PC-3 (cell line): ENCODE results near the gene IGFBP2. TPM values are rescaled to one million over a fixed set of nuclear protein-coding genes. Genes with fewer than 3 reads are reported as not detected.

Source experiments
- ATAC-seq: fragments of 200-7000 bp; cut with Tn5 transposase; 2 replicates; pipeline ENCODE4 v1.9.1; 2020; ENCODE audit warnings: mild to moderate bottlenecking, moderate library complexity
- BruUV-seq: library from RNA; stranded (reverse); fragments of 400-500 nt; replicated peaks from 2 replicates; lab custom pipeline; 2021; lab: Mats Ljungman, UMichigan
- CTCF ChIA-PET: fragments of 300-600 bp; sonication (Branson Sonifier 250); formaldehyde crosslinking; loops from one replicate; lab custom pipeline; 2022; ENCODE audit warnings: antibody characterized with exemption; lab: Charles Lee
- POLR2A ChIA-PET: fragments of 300-600 bp; sonication (Branson Sonifier 250); formaldehyde crosslinking; loops from one replicate; lab custom pipeline; 2022; ENCODE audit warnings: antibody characterized with exemption; ENCODE audit not compliant: unreplicated experiment; lab: Charles Lee
- DNase-seq: peaks from one replicate; pipeline ENCODE4 v3.0.0-alpha.2; 2015
- H2AFZ ChIP-seq: fragments of 300-600 bp; sonication (generic); 2 replicates; pipeline ENCODE4 v1.6.0; 2016; ENCODE audit warnings: antibody characterized with exemption, low read length
- H3F3A ChIP-seq: fragments of 300-600 bp; sonication (generic); one replicate; pipeline ENCODE4 v1.6.0; 2017; ENCODE audit warnings: antibody characterized with exemption, low read length, control low read depth, mild to moderate bottlenecking; ENCODE audit not compliant: unreplicated experiment
- H3K27ac ChIP-seq: fragments of 300-600 bp; sonication (generic); 2 replicates; pipeline ENCODE4 v1.5.1; 2016; ENCODE audit warnings: mild to moderate bottlenecking, low read length
- H3K27me3 ChIP-seq: fragments of 300-600 bp; sonication (generic); 2 replicates; pipeline ENCODE4 v1.6.1; 2016; ENCODE audit warnings: low read length, mixed read lengths
- H3K36me3 ChIP-seq: fragments of 300-600 bp; sonication (generic); 2 replicates; pipeline ENCODE4 v1.6.1; 2016; ENCODE audit warnings: low read depth, mixed run types, low read length, mixed read lengths
- H3K4me1 ChIP-seq: fragments of 300-600 bp; sonication (generic); 2 replicates; pipeline ENCODE4 v1.5.1; 2016; ENCODE audit warnings: low read length; ENCODE audit not compliant: insufficient read depth
- H3K4me2 ChIP-seq: fragments of 300-600 bp; sonication (generic); 2 replicates; pipeline ENCODE4 v1.6.0; 2016; ENCODE audit warnings: low read length
- H3K4me3 ChIP-seq: fragments of 300-600 bp; sonication (generic); 2 replicates; pipeline ENCODE4 v1.5.1; 2016; ENCODE audit warnings: mild to moderate bottlenecking, low read length, mixed read lengths
- H3K79me2 ChIP-seq: fragments of 300-600 bp; sonication (generic); 2 replicates; pipeline ENCODE4 v1.6.1; 2017; ENCODE audit warnings: low read length, mixed read lengths
- H3K9ac ChIP-seq: fragments of 300-600 bp; sonication (generic); 2 replicates; pipeline ENCODE4 v1.6.0; 2016; ENCODE audit warnings: mild to moderate bottlenecking, low read length
- H3K9me2 ChIP-seq: fragments of 300-600 bp; sonication (generic); replicated peaks from 2 replicates; pipeline ENCODE4 v1.6.1; 2016; ENCODE audit warnings: mixed run types, low read length, mixed read lengths
- H3K9me3 ChIP-seq: fragments of 300-600 bp; sonication (generic); 2 replicates; pipeline ENCODE4 v1.6.1; 2016; ENCODE audit warnings: low read length, mixed read lengths
- H4K20me1 ChIP-seq: fragments of 300-600 bp; sonication (generic); 2 replicates; pipeline ENCODE4 v1.6.1; 2016; ENCODE audit warnings: low read length, mixed read lengths
- EZH2 ChIP-seq: fragments of 300-600 bp; sonication (generic); IDR thresholded peaks from one replicate; pipeline ENCODE4 v1.6.1; 2017; ENCODE audit warnings: antibody characterized with exemption, mild to moderate bottlenecking, low read length; ENCODE audit not compliant: unreplicated experiment
- EZH2phosphoT487 ChIP-seq: fragments of 300-600 bp; sonication (generic); IDR thresholded peaks from 2 replicates; pipeline ENCODE4 v1.6.1; 2018; ENCODE audit warnings: mild to moderate bottlenecking, antibody characterized with exemption, low read length, borderline replicate concordance
- intact Hi-C: fragments of 100-400 bp; cut with micrococcal nuclease; formaldehyde crosslinking; loops from 2 replicates; pipeline ENCODE4 v1.9.0; 2023
- total RNA-seq: library from RNA; depleted of rRNA; stranded (reverse); fragments of >200 nt; gene quantifications from 2 replicates; pipeline ENCODE4 v1.2.3, GENCODE V29; 2014
- TF ChIP-seq, protein P1 (sequence below): fragments of 300-600 bp; sonication (generic); conservative IDR thresholded peaks from 2 replicates; pipeline ENCODE4 v1.5.1; 2017; ENCODE audit warnings: antibody characterized with exemption, low read depth, mild to moderate bottlenecking, low read length

Gene IGFBP2
- total RNA-seq, 1 experiment from 2014 or later: 174 TPM

DNA sequence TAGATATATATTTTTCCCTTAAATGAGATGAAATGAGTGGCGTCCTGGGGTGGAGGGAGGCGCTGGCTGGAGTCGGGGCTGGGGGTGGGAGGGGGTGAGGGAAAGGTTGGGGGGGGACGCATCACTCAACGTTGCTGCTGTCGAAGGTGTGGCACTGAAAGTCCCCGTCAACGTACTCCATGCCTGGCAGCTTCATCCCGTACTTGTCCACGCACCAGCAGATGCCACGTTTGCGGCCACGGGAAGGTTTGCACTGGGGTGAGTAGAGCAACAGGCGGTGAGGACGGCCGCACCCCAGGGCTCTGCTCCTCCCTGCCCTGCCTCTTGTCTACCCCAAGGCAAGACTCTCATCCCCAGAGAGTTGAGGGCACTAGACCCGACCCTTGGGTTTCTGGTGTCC, 43.4 kb downstream of the IGFBP2 start:
- POLR2A ChIA-PET: no interaction called here
- CTCF ChIA-PET: no interaction called here

DNA sequence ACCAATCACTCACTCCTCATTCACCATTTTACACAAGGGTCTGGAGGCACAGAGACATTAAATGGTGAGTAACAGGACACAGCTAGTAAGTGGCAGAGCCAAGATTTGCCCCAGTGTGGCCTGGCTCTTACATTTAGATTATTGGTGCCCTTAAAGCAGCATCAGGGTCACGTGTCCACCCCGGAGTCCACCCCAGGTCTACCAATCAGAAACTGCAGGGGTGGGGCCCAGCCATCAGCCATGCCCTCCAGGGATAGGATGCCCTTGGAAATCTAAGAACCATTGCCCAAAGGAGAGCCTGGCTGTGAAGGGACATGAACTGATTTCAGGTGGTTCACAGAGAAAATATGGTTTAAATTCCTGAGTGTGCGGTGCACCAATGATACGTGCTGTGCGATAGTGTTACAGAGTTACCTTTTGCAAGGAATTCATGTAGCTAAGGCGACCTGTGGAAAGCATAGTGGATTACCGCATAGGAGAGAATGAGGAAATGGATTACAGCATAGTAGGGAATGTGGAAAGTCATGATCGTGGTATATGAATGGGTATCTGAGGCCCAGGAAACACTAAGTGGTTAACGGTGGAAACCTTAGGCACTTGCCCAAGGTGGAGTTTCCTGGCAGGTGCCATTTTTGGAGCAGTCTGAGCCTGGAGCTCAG, 44.3 kb downstream of the IGFBP2 start:
- TF ChIP-seq EZH2 (no peak), EZH2phosphoT487 (no peak)
- TF ChIP-seq, protein P1, sequence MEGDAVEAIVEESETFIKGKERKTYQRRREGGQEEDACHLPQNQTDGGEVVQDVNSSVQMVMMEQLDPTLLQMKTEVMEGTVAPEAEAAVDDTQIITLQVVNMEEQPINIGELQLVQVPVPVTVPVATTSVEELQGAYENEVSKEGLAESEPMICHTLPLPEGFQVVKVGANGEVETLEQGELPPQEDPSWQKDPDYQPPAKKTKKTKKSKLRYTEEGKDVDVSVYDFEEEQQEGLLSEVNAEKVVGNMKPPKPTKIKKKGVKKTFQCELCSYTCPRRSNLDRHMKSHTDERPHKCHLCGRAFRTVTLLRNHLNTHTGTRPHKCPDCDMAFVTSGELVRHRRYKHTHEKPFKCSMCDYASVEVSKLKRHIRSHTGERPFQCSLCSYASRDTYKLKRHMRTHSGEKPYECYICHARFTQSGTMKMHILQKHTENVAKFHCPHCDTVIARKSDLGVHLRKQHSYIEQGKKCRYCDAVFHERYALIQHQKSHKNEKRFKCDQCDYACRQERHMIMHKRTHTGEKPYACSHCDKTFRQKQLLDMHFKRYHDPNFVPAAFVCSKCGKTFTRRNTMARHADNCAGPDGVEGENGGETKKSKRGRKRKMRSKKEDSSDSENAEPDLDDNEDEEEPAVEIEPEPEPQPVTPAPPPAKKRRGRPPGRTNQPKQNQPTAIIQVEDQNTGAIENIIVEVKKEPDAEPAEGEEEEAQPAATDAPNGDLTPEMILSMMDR: no peak
- Histone ChIP-seq H4K20me1 (no peaks in the 10 kb centered on the region), H3K9me2 (no peaks in the 10 kb centered on the region), H3K36me3 (no peaks in the 10 kb centered on the region), H3K4me2 (no peak overlapping the region), H3K27me3 (no peaks in the 10 kb centered on the region), H3K4me1 (peaks cover 5% of the 10 kb centered on the region; the same call in 1 of the 2 replicates), H3K79me2 (no peaks in the 10 kb centered on the region), H2AFZ (no peak overlapping the region), H3K27ac (no peak overlapping the region), H3F3A (no peaks in the 10 kb centered on the region), H3K9me3 (no peaks in the 10 kb centered on the region), H3K4me3 (no peak overlapping the region), H3K9ac (no peak overlapping the region)
- no TSS peak for BruUV-seq
- POLR2A ChIA-PET: no interaction called here
- DNase-seq: no peak
- CTCF ChIA-PET: no interaction called here
- intact Hi-C loops: no loop called here
- no peak for ATAC-seq

More for the DNA sequence above, 43.4 kb downstream of the IGFBP2 start:
- TF ChIP-seq EZH2phosphoT487 (no peak), EZH2 (no peak)
- TF ChIP-seq, protein P1: no peak
- Histone ChIP-seq H3K4me3 (no peak overlapping the region), H3K4me1 (no peaks in the 10 kb centered on the region), H3F3A (no peaks in the 10 kb centered on the region), H3K9ac (no peak overlapping the region), H3K4me2 (no peak overlapping the region), H3K9me2 (no peaks in the 10 kb centered on the region), H4K20me1 (no peaks in the 10 kb centered on the region), H3K27ac (no peak overlapping the region), H2AFZ (no peak overlapping the region), H3K9me3 (no peaks in the 10 kb centered on the region), H3K36me3 (no peaks in the 10 kb centered on the region), H3K79me2 (no peaks in the 10 kb centered on the region), H3K27me3 (no peaks in the 10 kb centered on the region)
- intact Hi-C loops: no loop called here
- BruUV-seq: no TSS peak
- ATAC-seq (no peak), DNase-seq (no peak)

DNA sequence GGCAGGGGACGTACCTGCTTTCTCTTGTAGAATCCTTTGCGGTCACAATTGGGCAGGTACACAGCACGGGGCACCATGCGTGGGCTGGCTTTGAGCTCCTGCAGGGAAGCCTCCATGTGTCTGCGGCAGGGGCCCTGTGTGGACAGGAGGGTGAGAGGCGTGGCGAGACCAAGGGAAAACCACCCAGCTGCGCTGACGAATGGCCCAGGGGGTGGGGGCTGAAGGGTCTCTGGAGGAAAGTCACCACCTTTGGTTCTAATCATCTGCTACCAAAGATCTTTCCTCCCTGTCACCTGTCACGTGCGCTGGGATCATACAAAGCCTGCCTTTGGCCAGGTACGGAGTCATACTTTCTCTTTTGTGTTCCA, 44.9 kb downstream of the IGFBP2 start:
- Histone ChIP-seq H3K79me2 (no peaks in the 10 kb centered on the region), H3F3A (no peaks in the 10 kb centered on the region), H3K9ac (no peak overlapping the region), H3K36me3 (no peaks in the 10 kb centered on the region), H3K27me3 (no peaks in the 10 kb centered on the region), H3K4me1 (peaks cover 5% of the 10 kb centered on the region; the same call in 1 of the 2 replicates), H3K9me2 (no peaks in the 10 kb centered on the region), H4K20me1 (no peaks in the 10 kb centered on the region), H3K4me2 (no peak overlapping the region), H3K27ac (no peak overlapping the region), H2AFZ (no peak overlapping the region), H3K9me3 (no peaks in the 10 kb centered on the region), H3K4me3 (no peak overlapping the region)
- DNase-seq (no peak), ATAC-seq (no peak)
- POLR2A ChIA-PET: no interaction called here
- no peak for TF ChIP-seq EZH2phosphoT487
- no peak for TF ChIP-seq EZH2
- TF ChIP-seq, protein P1: no peak
- CTCF ChIA-PET: no interaction called here
- BruUV-seq: no TSS peak
- intact Hi-C loops: no loop called here
